Keratinocyte (primary cell): Measurements from ENCODE around the gene ARID5B.

ENCODE experiments used
- EZH2 ChIP-seq: IDR thresholded peaks from one replicate; pipeline ENCODE4 v1.6.1; 2012; ENCODE audit warnings: inconsistent platforms, mild to moderate bottlenecking, low read length, moderate library complexity
- TF ChIP-seq, protein P1 (sequence below), 3 experiments: IDR thresholded peaks in 1 of 3; conservative IDR thresholded peaks in 1 of 3; optimal IDR thresholded peaks in 1 of 3; 2 replicates in 2 of 3; 3 replicates in 1 of 3; pipeline versions ENCODE3 to v1.5.1; 2011; ENCODE audit warnings: low read length in 3 of 3, mild to moderate bottlenecking in 3 of 3, moderate library complexity in 2 of 3, control low read depth in 1 of 3, inconsistent platforms in 1 of 3; ENCODE audit not compliant: insufficient read depth in 2 of 3; ENCODE audit errors: extremely low read depth in 1 of 3

DNA sequence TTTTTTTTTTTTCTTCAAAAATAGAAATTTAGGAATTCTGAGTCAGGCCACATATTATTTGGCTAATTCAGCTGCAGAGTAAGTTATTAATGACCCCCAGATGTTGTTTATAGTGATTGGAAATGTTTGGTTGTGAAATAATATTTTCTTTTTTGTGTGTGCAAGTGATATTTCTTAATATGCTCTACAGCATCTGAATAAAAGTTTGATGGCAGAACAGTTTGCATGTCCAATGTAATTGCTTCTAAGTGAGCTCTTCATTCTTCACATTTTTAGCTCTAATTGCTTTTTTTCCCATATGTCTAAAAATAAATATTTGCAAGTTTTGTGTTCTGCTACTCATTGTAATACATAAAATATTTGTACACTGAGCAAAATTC lies 116.0 kb downstream of the ARID5B start:
- TF ChIP-seq, protein P1, sequence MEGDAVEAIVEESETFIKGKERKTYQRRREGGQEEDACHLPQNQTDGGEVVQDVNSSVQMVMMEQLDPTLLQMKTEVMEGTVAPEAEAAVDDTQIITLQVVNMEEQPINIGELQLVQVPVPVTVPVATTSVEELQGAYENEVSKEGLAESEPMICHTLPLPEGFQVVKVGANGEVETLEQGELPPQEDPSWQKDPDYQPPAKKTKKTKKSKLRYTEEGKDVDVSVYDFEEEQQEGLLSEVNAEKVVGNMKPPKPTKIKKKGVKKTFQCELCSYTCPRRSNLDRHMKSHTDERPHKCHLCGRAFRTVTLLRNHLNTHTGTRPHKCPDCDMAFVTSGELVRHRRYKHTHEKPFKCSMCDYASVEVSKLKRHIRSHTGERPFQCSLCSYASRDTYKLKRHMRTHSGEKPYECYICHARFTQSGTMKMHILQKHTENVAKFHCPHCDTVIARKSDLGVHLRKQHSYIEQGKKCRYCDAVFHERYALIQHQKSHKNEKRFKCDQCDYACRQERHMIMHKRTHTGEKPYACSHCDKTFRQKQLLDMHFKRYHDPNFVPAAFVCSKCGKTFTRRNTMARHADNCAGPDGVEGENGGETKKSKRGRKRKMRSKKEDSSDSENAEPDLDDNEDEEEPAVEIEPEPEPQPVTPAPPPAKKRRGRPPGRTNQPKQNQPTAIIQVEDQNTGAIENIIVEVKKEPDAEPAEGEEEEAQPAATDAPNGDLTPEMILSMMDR (optimal IDR thresholded peaks at IDR 0.05 in 1 of 3, IDR thresholded peaks at IDR 0.05 in 1 of 3, conservative IDR thresholded peaks at IDR 0.05 in 1 of 3; ENCODE audit: extremely low read depth in 1 of 3, insufficient read depth in 2 of 3, low read length in 3 of 3), result no peak
- TF ChIP-seq EZH2, result no peak
